ENCODE results near the gene INTS15. TPM values are rescaled to one million over a fixed set of nuclear protein-coding genes. Genes with fewer than 3 reads are reported as not detected.
"Not testable (repeated sequence)": the region's sequence is repeated elsewhere in the genome, so short reads cannot be mapped to it uniquely, and the experiment has no call there.

The INTS15 gene
- polyA plus RNA-seq, 1 of the 3 experiments (the other 2 are of a cell fraction), result 39.1 TPM

GRCh38 chr7:6575281-6576023 is 14.4 kb upstream of the INTS15 start:
- no peak overlapping the region for H3K9ac ChIP-seq
- H2AFZ ChIP-seq (ENCODE audit: low read depth), result no peak overlapping the region
- peaks cover 27% of the 10 kb centered on the region for H3F3A ChIP-seq (replicated peaks; ENCODE audit: insufficient read depth)
- H3K36me3 ChIP-seq (replicated peaks in 1 of 2; ENCODE audit: control insufficient read depth in 1 of 2, insufficient read depth in 2 of 2, low read length in 1 of 2), result peaks cover under 1 to 3% of the 10 kb centered on the region in 2 experiments
- H3K9me3 ChIP-seq, result no peaks in the 10 kb centered on the region
- H3K27me3 ChIP-seq (ENCODE audit: insufficient read depth), result no peaks in the 10 kb centered on the region
- H3K27ac ChIP-seq (ENCODE audit: low read depth in 2 of 2, low read length in 1 of 2), result no peak overlapping the region
- peaks cover 0 to 7% of the 10 kb centered on the region in 2 experiments; a peak in 1 of 4 replicates for H3K4me1 ChIP-seq (ENCODE audit: control insufficient read depth in 1 of 2, insufficient read depth in 2 of 2, low read depth in 1 of 2, low read length in 1 of 2)
- no peak for DNase-seq
- CTCF ChIA-PET, result interaction anchor here (0.7 to 9.7 kb wide), 16 partner anchors 7 to 90 kb away, joined by 3 to 85 read pairs (median 5); partner anchors contain the start of gene INTS15
- H3K4me3 ChIP-seq (ENCODE audit: low read depth in 2 of 2, low read length in 1 of 2), result no peak overlapping the region
- H3K9me2 ChIP-seq, result no peaks in the 10 kb centered on the region
- TF ChIP-seq, protein P1, sequence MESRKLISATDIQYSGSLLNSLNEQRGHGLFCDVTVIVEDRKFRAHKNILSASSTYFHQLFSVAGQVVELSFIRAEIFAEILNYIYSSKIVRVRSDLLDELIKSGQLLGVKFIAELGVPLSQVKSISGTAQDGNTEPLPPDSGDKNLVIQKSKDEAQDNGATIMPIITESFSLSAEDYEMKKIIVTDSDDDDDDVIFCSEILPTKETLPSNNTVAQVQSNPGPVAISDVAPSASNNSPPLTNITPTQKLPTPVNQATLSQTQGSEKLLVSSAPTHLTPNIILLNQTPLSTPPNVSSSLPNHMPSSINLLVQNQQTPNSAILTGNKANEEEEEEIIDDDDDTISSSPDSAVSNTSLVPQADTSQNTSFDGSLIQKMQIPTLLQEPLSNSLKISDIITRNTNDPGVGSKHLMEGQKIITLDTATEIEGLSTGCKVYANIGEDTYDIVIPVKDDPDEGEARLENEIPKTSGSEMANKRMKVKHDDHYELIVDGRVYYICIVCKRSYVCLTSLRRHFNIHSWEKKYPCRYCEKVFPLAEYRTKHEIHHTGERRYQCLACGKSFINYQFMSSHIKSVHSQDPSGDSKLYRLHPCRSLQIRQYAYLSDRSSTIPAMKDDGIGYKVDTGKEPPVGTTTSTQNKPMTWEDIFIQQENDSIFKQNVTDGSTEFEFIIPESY (IDR thresholded peaks at IDR 0.05; ENCODE audit: borderline replicate concordance, low read depth), result no peak
- no peak for TF ChIP-seq CHD2 (IDR thresholded peaks at IDR 0.05; ENCODE audit: low read length, partially characterized antibody)
- no peak for TF ChIP-seq MAX (IDR thresholded peaks at IDR 0.05; ENCODE audit: low read depth)
- no peak for TF ChIP-seq EP300 (IDR thresholded peaks at IDR 0.05; ENCODE audit: borderline replicate concordance in 1 of 2, low read depth in 1 of 2, low read length in 1 of 2)
- no peak for TF ChIP-seq IRF3 (IDR thresholded peaks at IDR 0.05; ENCODE audit: low read depth, low read length)
- TF ChIP-seq POLR2AphosphoS5 (IDR thresholded peaks at IDR 0.05; ENCODE audit: low read depth, low read length), result no peak
- TF ChIP-seq RXRA (IDR thresholded peaks at IDR 0.05; ENCODE audit: borderline replicate concordance, low read depth), result no peak
- no peak for TF ChIP-seq GABPA (IDR thresholded peaks at IDR 0.05; ENCODE audit: low read depth)
- POLR2A ChIA-PET, result interaction anchor here (1.2 kb wide), 1 partner anchor 16 kb away, joined by 3 read pairs; no protein-coding TSS in a partner anchor
- H3K4me2 ChIP-seq, result no peak overlapping the region
- H3K79me2 ChIP-seq (ENCODE audit: insufficient read depth), result peaks cover 13% of the 10 kb centered on the region; the same call in 1 of the 2 replicates
- WGBS (ENCODE audit: low lambda C conversion rate), result 84% methylated on average over 9 of the region's 9 CpGs
- no peaks in the 10 kb centered on the region for H4K20me1 ChIP-seq (ENCODE audit: insufficient read depth)

DNA sequence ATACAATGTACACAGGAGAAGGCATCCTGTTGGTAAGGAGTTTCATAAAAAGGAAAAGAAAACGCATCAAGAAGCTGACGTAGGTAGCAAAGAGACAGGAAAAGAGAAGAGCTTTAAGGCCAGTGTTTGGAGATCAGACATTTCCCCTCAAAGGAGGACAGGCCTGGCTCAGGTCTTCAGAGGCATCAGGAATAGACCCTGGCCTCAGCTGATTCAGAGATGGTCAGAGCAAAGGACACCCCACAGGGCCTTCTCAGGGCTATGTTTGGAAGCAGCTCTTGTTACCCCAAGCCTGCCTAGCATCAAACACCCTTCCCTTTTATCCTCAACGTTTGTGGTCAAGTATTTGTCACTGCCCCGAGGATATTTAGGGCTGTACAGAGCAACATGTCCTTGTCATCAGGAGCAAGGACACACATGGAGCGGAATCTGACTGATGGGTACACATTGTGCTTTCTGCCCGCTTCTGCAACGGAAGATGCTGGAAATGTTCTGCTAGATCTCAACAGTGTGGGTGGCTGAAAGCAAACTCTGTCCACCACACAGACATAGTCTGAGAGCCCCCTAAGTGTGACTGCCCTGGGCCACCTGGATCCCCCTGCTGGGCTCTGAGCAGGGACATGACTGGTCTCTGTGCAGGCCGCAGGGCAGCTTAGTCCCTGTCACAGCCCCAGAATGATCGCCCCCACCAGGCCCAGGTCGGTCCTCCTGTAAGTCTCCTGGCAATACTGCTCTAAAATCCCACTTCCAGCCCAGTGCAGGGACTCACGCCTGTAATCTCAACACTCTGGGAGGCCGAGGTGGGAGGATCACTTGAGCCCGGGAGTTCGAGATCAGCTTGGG is 13.6 kb upstream of the INTS15 start:
- POLR2A ChIA-PET, result interaction anchor here (0.9 to 2.7 kb wide), 3 partner anchors 13 to 60 kb away, joined by 3 to 16 read pairs (median 3); partner anchors contain the start of gene INTS15
- H3F3A ChIP-seq (replicated peaks; ENCODE audit: insufficient read depth), result peaks cover 27% of the 10 kb centered on the region
- H3K4me3 ChIP-seq (ENCODE audit: low read depth in 2 of 2, low read length in 1 of 2), result peak overlapping the region; percentile 45 to 51
- 54% methylated on average over 14 of the region's 14 CpGs for WGBS (ENCODE audit: low lambda C conversion rate)
- no peaks in the 10 kb centered on the region for H3K27me3 ChIP-seq (ENCODE audit: insufficient read depth)
- H3K9me3 ChIP-seq, result no peaks in the 10 kb centered on the region
- H3K36me3 ChIP-seq (replicated peaks in 1 of 2; ENCODE audit: control insufficient read depth in 1 of 2, insufficient read depth in 2 of 2, low read length in 1 of 2), result peaks cover 7 to 8% of the 10 kb centered on the region in 2 experiments
- peaks cover 13% of the 10 kb centered on the region; the same call in 1 of the 2 replicates for H3K79me2 ChIP-seq (ENCODE audit: insufficient read depth)
- no peak overlapping the region; the same call in 1 of the 2 replicates for H2AFZ ChIP-seq (ENCODE audit: low read depth)
- H3K9me2 ChIP-seq, result no peaks in the 10 kb centered on the region
- H4K20me1 ChIP-seq (ENCODE audit: insufficient read depth), result no peaks in the 10 kb centered on the region
- no peak overlapping the region for H3K27ac ChIP-seq (ENCODE audit: low read depth in 2 of 2, low read length in 1 of 2)
- DNase-seq, result peak; percentile 60
- H3K4me2 ChIP-seq, result peak overlapping the region; percentile 67
- 0 out of 2 replicates have a peak, but pooled peaks have one; percentile 20 for TF ChIP-seq POLR2AphosphoS5 (IDR thresholded peaks at IDR 0.05; ENCODE audit: low read depth, low read length)
- TF ChIP-seq, protein P2, sequence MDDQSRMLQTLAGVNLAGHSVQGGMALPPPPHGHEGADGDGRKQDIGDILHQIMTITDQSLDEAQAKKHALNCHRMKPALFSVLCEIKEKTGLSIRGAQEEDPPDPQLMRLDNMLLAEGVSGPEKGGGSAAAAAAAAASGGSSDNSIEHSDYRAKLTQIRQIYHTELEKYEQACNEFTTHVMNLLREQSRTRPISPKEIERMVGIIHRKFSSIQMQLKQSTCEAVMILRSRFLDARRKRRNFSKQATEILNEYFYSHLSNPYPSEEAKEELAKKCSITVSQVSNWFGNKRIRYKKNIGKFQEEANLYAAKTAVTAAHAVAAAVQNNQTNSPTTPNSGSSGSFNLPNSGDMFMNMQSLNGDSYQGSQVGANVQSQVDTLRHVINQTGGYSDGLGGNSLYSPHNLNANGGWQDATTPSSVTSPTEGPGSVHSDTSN (IDR thresholded peaks at IDR 0.05), result no peak
- peaks cover 0 to 7% of the 10 kb centered on the region in 2 experiments; a peak in 1 of 4 replicates for H3K4me1 ChIP-seq (ENCODE audit: control insufficient read depth in 1 of 2, insufficient read depth in 2 of 2, low read depth in 1 of 2, low read length in 1 of 2)
- CTCF ChIA-PET, result interaction anchor here (1.2 to 9.7 kb wide), 7 partner anchors 8 to 90 kb away, joined by 5 to 85 read pairs (median 11); partner anchors contain the start of gene INTS15
- no peak overlapping the region for H3K9ac ChIP-seq

DNA sequence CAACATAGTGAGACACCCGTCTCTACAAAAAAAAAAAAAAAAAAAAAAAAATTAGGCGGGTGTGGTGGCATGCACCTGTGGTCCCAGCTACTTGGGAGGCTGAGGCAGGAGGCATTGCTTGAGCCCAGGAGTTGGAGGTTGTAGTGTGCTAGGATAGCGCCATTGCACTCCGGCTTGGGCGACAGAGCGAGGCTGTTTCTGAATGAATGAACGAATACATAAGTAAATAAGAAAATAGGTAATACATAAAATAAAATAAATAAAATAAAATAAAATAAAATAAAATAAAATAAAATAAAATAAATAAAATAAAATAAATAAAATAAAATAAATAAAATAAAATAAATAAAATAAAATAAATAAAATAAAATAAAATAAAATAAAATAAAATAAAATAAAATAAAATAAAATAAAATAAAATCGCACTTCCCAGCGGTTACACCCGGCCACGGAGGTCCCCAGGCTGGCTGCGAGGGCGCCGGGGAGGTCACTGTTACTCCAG is 12.9 kb upstream of the INTS15 start:
- DNase-seq; H3K9me2 ChIP-seq; H3K27me3 ChIP-seq (ENCODE audit: insufficient read depth); H3K9me3 ChIP-seq; H3K4me1 ChIP-seq (ENCODE audit: control insufficient read depth in 1 of 2, insufficient read depth in 2 of 2, low read depth in 1 of 2, low read length in 1 of 2); H4K20me1 ChIP-seq (ENCODE audit: insufficient read depth): not testable (repeated sequence)
- POLR2A ChIA-PET, result interaction anchor here (0.9 to 2.7 kb wide), 2 partner anchors 12 to 61 kb away, joined by 3 to 16 read pairs; partner anchors contain the start of gene INTS15
- H3K9ac ChIP-seq, result peak overlapping the region; percentile 88; the same call in 1 of the 2 replicates
- peak overlapping the region; percentile 62 to 87 for H3K4me3 ChIP-seq (ENCODE audit: low read depth in 2 of 2, low read length in 1 of 2)
- 9% methylated on average over 14 of the region's 14 CpGs for WGBS (ENCODE audit: low lambda C conversion rate)
- peaks cover 14 to 15% of the 10 kb centered on the region in 2 experiments for H3K36me3 ChIP-seq (replicated peaks in 1 of 2; ENCODE audit: control insufficient read depth in 1 of 2, insufficient read depth in 2 of 2, low read length in 1 of 2)
- H3K4me2 ChIP-seq, result peak overlapping the region; percentile 76
- peaks cover 13% of the 10 kb centered on the region; the same call in 1 of the 2 replicates for H3K79me2 ChIP-seq (ENCODE audit: insufficient read depth)
- H3K27ac ChIP-seq (ENCODE audit: low read depth in 2 of 2, low read length in 1 of 2), result peak overlapping the region; percentile 80 to 89; a peak in 2 of 4 replicates
- CTCF ChIA-PET, result interaction anchor here (1.2 to 9.7 kb wide), 4 partner anchors 9 to 67 kb away, joined by 5 to 85 read pairs (median 46); partner anchors contain the start of gene INTS15
- peak overlapping the region; percentile 90; the same call in 1 of the 2 replicates for H2AFZ ChIP-seq (ENCODE audit: low read depth)
- peaks cover 27% of the 10 kb centered on the region for H3F3A ChIP-seq (replicated peaks; ENCODE audit: insufficient read depth)
